Activated CD4-positive, alpha-beta T cell treated with anti-CD3 and anti-CD28 coated beads, Interleukin-2, amount 50 U/mL, for 4 hours (primary cell): Measurements from ENCODE around the gene SEMA7A.

Experiments
- DNase-seq, 2 experiments: peaks; one replicate each; pipeline ENCODE4 v3.0.0-alpha.2; 2020

The SEMA7A gene

GRCh38 chr15:74429781-74430400, 3.9 kb downstream of the SEMA7A start:
- DNase-seq, result no peak

GRCh38 chr15:74428970-74429780, 4.6 kb downstream of the SEMA7A start:
- DNase-seq, result no peak

GRCh38 chr15:74428442-74428787, 5.3 kb downstream of the SEMA7A start:
- DNase-seq, result no peak

GRCh38 chr15:74427607-74428441, 5.9 kb downstream of the SEMA7A start:
- DNase-seq, result no peak

- DNase-seq, result no peak
Observed at GRCh38 chr15:74426404-74427281, 7.1 kb downstream of the SEMA7A start.

- DNase-seq, result no peak
Observed at GRCh38 chr15:74425630-74426029, 8.1 kb downstream of the SEMA7A start.

- DNase-seq, result no peak
Observed at GRCh38 chr15:74424901-74425528, 8.7 kb downstream of the SEMA7A start.

GRCh38 chr15:74423431-74424257, 10.1 kb downstream of the SEMA7A start:
- DNase-seq, result no peak

- DNase-seq, result no peak
Observed at GRCh38 chr15:74422652-74423430, 10.9 kb downstream of the SEMA7A start.

GRCh38 chr15:74422265-74422651, 11.5 kb downstream of the SEMA7A start:
- DNase-seq, result no peak

- no peak for DNase-seq
Observed at GRCh38 chr15:74421302-74422245, 12.2 kb downstream of the SEMA7A start.

GRCh38 chr15:74420193-74420905, 13.4 kb downstream of the SEMA7A start:
- no peak for DNase-seq

GRCh38 chr15:74419432-74419831, 14.3 kb downstream of the SEMA7A start:
- no peak for DNase-seq

GRCh38 chr15:74418575-74419338, 15.0 kb downstream of the SEMA7A start:
- no peak for DNase-seq

- no peak for DNase-seq
Observed at GRCh38 chr15:74417670-74418069, 16.1 kb downstream of the SEMA7A start.

GRCh38 chr15:74417225-74417624, 16.5 kb downstream of the SEMA7A start:
- no peak for DNase-seq
